GM21825 (cell line): ENCODE data around the gene SOX5.
"Not testable (repeated sequence)": the region's sequence is repeated elsewhere in the genome, so short reads cannot be mapped to it uniquely, and the experiment has no call there.

Experiments used
- ATAC-seq: cut with Tn5 transposase; IDR thresholded peaks from one replicate; pipeline ENCODE4 v1.9.1; 2021; ENCODE audit warnings: mild to moderate bottlenecking, moderate library complexity; ENCODE audit not compliant: unreplicated experiment

SOX5 gene

GRCh38 chr12:23503544-23503943 is 445.9 kb downstream of the SOX5 start:
- no peak for ATAC-seq

GRCh38 chr12:23502259-23502658 is 447.2 kb downstream of the SOX5 start:
- no peak for ATAC-seq

DNA sequence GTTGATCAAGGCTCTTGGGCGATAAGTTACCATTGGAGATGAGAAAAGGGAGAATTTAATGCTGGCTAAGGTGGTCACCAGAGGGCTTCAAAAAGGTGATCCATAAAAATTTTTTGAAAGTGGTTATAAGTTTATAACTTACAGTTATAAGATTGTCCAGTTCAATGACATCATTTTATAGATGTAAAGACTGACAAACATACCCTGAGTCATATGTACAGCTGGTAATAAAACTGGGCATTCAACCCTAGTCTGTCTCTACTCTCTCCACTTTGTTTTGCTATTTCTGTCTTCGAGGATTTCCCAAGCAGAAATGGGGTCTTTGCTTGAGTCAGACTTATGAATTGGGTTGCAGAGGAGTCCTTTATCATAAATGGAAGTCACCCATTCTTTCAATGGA is 454.0 kb downstream of the SOX5 start:
- ATAC-seq, result no peak

DNA sequence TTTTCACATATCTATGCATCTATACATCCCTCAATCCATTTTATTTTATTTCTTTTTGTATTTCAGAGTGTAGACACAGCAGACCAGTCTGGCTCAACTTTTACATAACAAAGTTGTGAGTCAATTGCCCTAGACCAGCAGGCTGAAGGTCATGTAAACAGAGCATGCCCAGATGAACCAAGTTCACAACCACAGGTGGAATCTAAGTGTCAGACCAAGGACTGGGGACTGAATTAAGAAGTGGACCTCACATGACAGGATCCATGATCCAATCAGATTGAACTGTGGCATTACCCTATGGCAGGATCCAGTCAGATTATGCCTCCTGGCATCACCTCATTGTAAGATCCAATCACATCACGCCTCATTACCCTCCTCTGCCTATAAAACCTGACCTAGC is 455.8 kb downstream of the SOX5 start:
- no peak for ATAC-seq

DNA sequence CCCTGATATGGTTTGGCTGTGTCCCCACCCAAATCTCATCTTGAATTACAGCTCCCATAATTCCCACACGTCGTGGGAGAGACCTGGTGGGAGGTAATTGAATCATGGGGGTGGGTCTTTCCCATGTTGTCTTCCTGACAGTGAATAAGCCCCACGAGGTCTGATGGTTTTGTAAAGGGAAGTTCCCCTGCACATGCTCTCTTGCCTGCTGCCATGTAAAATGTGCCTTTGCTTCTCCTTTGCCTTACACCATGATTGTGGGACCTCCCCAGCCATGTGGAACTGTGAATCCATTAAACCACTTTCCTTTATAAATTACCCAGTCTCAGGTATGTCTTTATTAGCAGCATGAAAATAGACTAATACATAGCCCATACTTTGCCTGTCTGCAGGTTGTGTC is 458.4 kb downstream of the SOX5 start:
- ATAC-seq, result not testable (repeated sequence)

- ATAC-seq, result no peak
These were observed 461.3 kb downstream of the SOX5 start for GRCh38 chr12:23488130-23488529.

DNA sequence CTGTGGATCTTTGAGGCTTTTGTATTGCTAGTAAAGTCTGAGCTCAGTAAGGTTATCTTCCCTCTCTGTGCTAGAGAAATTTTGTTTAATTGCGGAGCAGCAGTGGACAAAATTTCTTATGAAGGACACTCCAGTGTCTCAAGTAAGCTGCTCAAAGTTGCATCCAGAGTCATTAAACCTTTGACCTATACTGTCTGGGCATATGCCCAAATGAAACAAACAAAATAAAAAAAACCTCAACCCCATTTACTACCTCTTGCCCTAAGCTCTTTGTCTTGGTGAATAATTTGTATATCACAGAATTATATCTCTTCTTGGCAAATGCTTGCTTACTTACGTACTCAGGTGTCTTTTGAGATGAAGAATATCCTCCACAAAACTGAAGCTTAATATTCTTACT is 465.2 kb downstream of the SOX5 start:
- ATAC-seq, result no peak

DNA sequence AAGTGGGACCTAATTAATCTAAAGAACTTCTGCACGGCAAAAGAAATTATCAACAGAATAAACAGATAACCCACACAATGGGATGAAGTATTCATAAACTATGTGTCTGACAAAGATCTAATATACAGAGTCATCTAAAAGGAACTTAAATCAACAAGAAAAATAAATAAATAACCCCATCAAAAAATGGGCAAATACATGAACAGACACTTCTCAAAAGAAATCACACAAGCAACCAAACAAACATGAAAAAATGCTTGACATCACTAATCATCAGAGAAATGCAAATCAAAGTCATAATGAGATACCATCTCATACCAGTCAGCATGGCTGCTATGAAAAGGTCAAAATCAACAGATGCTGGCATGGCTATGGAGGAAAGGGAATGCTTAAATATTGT is 466.9 kb downstream of the SOX5 start:
- ATAC-seq, result no peak
